ENCODE data around the gene EXOG. TPM values are rescaled to one million over a fixed set of nuclear protein-coding genes. Genes with fewer than 3 reads are reported as not detected.

Gene EXOG
- total RNA-seq, 1 experiment from 2014 or later, result 8.3 TPM

DNA sequence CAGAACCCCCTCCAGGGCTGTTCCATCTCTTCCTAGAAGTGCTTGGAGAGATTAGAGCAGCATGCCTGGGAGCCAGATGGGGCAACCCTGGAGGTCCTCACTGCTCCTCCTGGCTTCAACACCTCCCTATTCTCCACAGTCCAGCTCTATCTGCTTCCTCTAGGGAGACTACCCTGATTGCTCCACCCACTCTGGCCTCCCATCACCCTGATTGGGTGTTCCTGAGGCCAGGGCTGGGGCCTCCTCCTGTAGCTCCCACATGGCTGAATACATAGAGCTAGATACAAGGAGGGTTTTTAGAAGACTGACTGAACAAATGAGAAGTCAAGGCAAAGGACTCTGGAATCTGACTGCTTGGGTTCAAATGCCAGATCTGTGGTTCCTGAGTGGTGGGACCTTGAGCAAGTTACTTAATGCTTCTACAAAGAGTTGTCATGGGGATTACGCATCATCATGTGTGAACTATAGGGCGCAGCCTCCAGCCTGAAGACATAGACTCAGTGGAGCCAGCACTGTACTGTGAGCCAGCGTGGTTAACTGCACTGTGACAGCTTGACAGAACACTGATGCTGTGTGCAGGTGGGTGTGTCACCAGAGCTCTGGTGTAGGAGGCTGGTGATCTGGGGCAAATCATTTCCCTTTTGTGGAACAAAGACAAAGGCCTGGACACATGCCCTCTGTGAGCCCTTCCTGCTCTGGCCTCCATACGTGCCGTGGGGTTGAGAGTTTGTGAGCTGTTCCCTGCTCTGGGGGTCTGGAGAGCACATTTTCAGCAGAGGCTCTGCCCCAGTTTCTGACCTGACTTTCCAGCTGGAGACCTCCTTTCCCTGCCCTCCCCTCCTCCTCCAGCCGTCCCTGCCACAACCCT, 78.5 kb downstream of the EXOG start:
- H2AFZ ChIP-seq (ENCODE audit: low read depth, low read length, poor library complexity, severe bottlenecking), result no peak overlapping the region
- H4K20me1 ChIP-seq (ENCODE audit: insufficient read depth), result no peaks in the 10 kb centered on the region
- no peaks in the 10 kb centered on the region for H3K9me2 ChIP-seq (ENCODE audit: insufficient read depth)
- H3K27ac ChIP-seq (ENCODE audit: low read depth, low read length), result no peak overlapping the region
- DNase-seq (ENCODE audit: low read depth, low spot score), result no peak
- H3K36me3 ChIP-seq (ENCODE audit: control insufficient read depth in 1 of 2, insufficient read depth in 2 of 2, low read length in 2 of 2), result no peaks in the 10 kb centered on the region
- RAD21 ChIA-PET (ENCODE audit: low non-redundant PET in 1 of 2, low total read pairs in 2 of 2, uncharacterized antibody in 2 of 2, unreplicated experiment in 2 of 2), result no interaction called here
- H3K4me3 ChIP-seq (replicated peaks in 1 of 2; ENCODE audit: low read depth in 1 of 2, low read length in 2 of 2), result no peak overlapping the region
- POLR2A ChIA-PET, result no interaction called here
- H3K9ac ChIP-seq (ENCODE audit: low read length), result no peak overlapping the region
- H3K4me2 ChIP-seq (ENCODE audit: low read length), result no peak overlapping the region
- 0 out of 4 replicates have a peak, but pooled peaks cover 0 to 3% of the 10 kb centered on the region in 2 experiments for H3K9me3 ChIP-seq (ENCODE audit: control insufficient read depth in 1 of 2, insufficient read depth in 1 of 2, low read depth in 1 of 2, low read length in 2 of 2)
- no peak for TF ChIP-seq EZH2 (IDR thresholded peaks at IDR 0.05)
- no peak for TF ChIP-seq JUND (IDR thresholded peaks at IDR 0.05)
- no peak for TF ChIP-seq ZNF274 (IDR thresholded peaks at IDR 0.05; ENCODE audit: low read depth, low read length)
- no peak for TF ChIP-seq ZBTB33 (IDR thresholded peaks at IDR 0.05; ENCODE audit: extremely low read depth, insufficient replicate concordance, low read length)
- no peak for TF ChIP-seq ZFX (IDR thresholded peaks at IDR 0.05)
- TF ChIP-seq, protein P1, sequence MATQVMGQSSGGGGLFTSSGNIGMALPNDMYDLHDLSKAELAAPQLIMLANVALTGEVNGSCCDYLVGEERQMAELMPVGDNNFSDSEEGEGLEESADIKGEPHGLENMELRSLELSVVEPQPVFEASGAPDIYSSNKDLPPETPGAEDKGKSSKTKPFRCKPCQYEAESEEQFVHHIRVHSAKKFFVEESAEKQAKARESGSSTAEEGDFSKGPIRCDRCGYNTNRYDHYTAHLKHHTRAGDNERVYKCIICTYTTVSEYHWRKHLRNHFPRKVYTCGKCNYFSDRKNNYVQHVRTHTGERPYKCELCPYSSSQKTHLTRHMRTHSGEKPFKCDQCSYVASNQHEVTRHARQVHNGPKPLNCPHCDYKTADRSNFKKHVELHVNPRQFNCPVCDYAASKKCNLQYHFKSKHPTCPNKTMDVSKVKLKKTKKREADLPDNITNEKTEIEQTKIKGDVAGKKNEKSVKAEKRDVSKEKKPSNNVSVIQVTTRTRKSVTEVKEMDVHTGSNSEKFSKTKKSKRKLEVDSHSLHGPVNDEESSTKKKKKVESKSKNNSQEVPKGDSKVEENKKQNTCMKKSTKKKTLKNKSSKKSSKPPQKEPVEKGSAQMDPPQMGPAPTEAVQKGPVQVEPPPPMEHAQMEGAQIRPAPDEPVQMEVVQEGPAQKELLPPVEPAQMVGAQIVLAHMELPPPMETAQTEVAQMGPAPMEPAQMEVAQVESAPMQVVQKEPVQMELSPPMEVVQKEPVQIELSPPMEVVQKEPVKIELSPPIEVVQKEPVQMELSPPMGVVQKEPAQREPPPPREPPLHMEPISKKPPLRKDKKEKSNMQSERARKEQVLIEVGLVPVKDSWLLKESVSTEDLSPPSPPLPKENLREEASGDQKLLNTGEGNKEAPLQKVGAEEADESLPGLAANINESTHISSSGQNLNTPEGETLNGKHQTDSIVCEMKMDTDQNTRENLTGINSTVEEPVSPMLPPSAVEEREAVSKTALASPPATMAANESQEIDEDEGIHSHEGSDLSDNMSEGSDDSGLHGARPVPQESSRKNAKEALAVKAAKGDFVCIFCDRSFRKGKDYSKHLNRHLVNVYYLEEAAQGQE (IDR thresholded peaks at IDR 0.05; ENCODE audit: low read depth), result no peak
- TF ChIP-seq CEBPB (IDR thresholded peaks at IDR 0.05; ENCODE audit: low read depth), result no peak
- no peak for TF ChIP-seq CBX3 (IDR thresholded peaks at IDR 0.05; ENCODE audit: low read depth)
- TF ChIP-seq SP1 (IDR thresholded peaks at IDR 0.05; ENCODE audit: low read depth), result no peak
- TF ChIP-seq CTCF (IDR thresholded peaks at IDR 0.05 in 2 of 3, conservative IDR thresholded peaks at IDR 0.05 in 1 of 3; ENCODE audit: borderline replicate concordance in 1 of 3, insufficient read depth in 1 of 3, low read depth in 2 of 3, low read length in 2 of 3), result no peak
- no peak for TF ChIP-seq EGR1 (IDR thresholded peaks at IDR 0.05; ENCODE audit: low read depth)
- no peak for TF ChIP-seq YY1 (IDR thresholded peaks at IDR 0.05; ENCODE audit: extremely low read depth, insufficient replicate concordance, low read depth, low read length)
- no peak for TF ChIP-seq TCF7L2 (IDR thresholded peaks at IDR 0.05; ENCODE audit: borderline replicate concordance, extremely low read depth, insufficient read depth, insufficient read length)
- TF ChIP-seq FOSL1 (IDR thresholded peaks at IDR 0.05; ENCODE audit: low read depth), result no peak
- no peak for TF ChIP-seq RAD21 (IDR thresholded peaks at IDR 0.05; ENCODE audit: low read depth)
- TF ChIP-seq, protein P2, sequence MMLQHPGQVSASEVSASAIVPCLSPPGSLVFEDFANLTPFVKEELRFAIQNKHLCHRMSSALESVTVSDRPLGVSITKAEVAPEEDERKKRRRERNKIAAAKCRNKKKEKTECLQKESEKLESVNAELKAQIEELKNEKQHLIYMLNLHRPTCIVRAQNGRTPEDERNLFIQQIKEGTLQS (IDR thresholded peaks at IDR 0.05), result no peak
- no peak for TF ChIP-seq SRF (IDR thresholded peaks at IDR 0.05; ENCODE audit: low read depth)
- no peak for TF ChIP-seq EZH2phosphoT487 (IDR thresholded peaks at IDR 0.05; ENCODE audit: borderline replicate concordance)
- H3K79me2 ChIP-seq (ENCODE audit: insufficient read depth, low read length), result no peaks in the 10 kb centered on the region
- intact Hi-C loops (cut with micrococcal nuclease), result no loop called here
- CTCF ChIA-PET, result no interaction called here
- BruUV-seq (replicated peaks), result no TSS peak
- peak; percentile 75 for ATAC-seq
- H3K4me1 ChIP-seq (ENCODE audit: control insufficient read depth in 1 of 2, insufficient read depth in 2 of 2, low read length in 2 of 2), result no peaks in the 10 kb centered on the region
- no peaks in the 10 kb centered on the region for H3K27me3 ChIP-seq (ENCODE audit: insufficient read depth, low read length)
